AML-193 (cell line): ENCODE measurements around the gene KCTD11.

Experiments
- DNase-seq, 2 experiments: peaks; one replicate each; lab custom pipeline; 2025; lab: John Stamatoyannopoulos, UW

The KCTD11 gene

DNA sequence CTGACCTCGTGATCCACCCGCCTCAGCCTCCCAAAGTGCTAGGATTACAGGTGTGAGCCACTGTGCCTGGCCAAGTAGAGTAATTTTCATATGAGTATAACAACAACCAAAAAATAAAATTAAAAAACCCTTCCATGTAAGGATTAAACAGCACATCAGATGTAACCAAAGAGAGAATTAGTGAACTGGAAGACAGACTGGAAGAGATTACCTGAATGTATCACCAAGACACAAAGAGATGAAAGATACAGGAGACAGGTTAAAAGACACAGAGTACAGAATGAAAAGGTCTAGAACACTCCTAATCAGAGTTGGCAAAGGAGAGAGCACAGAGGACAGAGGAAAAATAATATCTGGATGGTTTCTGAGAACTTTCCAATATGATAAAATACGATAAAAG lies 27.2 kb downstream of the KCTD11 start:
- DNase-seq = no peak

DNA sequence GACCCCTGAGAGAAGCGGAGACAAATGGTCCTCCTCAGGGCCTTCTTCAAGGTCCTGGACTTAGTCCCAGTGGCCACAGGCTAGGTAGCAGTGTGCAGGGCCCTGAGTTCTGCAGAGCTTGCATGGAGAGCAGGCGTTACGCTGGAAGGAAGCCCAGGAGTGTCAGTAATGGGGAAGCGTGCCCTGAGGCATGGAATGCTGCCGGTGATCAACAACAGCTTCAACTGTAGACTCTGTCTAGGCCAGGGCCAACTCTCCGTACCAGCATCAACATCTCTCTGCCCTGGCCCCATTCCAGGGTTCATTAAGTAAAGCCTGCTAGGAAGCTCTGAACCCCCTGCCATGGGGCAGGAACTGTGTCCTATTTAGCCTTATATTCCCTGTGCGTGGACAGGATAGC lies 28.4 kb downstream of the KCTD11 start:
- no peak for DNase-seq

DNA sequence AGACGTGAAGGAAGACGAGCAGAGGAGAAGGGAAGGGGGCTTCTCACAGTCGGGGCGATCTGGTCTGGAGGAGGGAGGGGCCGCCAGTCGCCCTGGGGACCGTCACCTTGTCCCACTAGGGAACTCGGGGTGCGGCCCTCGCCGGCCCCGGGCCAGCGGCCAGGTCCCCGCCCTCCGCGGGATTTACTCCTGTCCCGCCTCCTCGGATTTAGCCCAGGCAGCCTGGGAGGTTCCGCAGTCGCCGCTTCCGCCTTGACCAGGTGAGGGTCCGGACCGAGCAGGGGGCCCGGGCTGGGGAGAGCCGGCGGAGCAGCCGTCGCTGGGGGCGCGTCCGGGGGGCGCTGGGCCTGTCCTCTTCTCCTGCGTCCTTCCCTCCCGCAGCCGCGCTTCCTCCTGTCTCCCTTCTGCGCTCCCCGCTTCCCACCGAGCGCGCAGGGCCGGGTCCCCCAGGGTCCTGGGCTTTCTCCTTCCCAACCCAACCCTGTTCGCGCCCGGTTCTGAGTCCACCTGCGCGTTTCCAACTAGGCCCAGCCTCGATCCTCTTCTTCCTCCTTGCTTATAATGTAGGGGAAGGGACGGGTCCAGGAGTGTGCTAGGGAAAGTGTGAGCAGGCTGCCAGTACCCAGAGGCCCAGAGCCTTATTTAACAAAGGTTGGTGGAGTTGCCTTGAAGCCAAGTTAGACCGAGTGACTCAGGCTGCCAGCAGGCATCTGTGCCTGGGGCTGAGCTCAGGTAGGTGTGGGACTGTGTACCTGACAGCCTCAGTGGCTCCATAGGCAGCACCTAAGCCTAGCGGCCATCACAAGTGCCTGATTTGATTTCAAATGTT lies 29.1 kb downstream of the KCTD11 start, which contains the start of gene TNK1:
Gene TNK1 (plus strand): TSS at position 235 of the 829 bp plus-strand sequence. CDS start 1,838 bp downstream, outside the sequence.
- DNase-seq = no peak

DNA sequence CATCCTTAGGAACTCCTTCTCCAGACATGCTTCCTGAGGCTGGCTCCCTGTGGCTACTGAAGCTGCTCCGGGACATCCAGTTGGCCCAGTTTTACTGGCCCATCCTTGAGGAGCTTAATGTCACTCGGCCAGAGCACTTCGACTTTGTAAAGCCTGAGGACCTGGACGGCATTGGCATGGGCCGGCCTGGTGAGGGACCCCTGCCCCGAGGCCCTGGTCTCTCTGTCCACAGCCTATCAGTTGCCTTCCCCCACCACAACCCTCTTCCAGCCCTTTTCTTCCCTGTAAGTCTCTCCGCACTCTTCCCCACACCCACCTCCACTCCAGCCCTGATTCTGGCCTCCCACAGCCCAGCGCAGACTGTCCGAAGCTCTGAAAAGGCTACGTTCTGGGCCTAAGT lies 30.9 kb downstream of the KCTD11 start:
- no peak for DNase-seq

DNA sequence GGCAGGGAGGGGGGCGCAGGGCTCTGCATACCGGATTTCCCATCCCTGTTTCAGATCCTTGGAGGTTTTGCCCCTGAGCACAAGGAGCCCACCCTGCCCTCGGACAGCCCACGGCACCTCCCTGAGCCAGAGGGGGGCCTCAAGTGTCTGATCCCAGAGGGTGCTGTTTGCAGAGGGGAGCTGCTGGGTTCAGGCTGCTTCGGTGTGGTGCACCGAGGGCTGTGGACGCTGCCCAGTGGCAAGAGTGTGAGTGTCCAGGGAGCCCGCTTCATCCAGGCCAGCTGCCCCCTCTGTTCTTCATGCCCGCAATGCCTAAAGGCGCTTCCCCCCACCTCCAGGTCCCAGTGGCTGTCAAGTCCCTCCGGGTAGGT lies 31.4 kb downstream of the KCTD11 start:
- no peak for DNase-seq

DNA sequence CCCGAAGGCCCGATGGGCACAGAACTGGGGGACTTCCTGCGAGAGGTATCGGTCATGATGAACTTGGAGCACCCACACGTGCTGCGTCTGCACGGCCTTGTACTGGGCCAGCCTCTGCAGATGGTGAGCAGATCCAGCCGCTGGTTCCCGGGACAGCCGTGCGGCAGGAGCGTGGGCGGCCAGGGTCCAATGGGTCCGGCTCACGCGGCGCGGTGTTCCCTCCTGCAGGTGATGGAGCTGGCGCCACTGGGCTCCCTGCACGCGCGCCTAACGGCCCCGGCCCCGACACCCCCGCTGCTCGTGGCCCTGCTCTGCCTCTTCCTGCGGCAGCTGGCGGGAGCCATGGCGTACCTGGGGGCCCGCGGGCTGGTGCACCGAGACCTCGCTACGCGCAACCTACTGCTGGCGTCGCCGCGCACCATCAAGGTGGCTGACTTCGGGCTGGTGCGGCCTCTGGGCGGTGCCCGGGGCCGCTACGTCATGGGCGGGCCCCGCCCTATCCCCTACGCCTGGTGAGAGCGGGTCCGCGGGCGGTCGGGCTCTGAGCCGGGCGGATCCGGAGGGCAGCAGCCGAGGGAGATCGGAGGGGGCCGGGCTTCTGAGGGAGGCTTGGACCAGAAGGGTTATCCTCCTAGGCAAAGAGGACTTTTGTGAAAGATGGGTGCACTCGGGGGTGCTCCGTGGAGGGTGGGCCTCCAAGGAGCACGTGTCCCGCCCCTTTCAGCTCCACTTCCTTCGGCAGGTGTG lies 32.0 kb downstream of the KCTD11 start:
- peak in 1 of 2 experiments; percentile 1 for DNase-seq

DNA sequence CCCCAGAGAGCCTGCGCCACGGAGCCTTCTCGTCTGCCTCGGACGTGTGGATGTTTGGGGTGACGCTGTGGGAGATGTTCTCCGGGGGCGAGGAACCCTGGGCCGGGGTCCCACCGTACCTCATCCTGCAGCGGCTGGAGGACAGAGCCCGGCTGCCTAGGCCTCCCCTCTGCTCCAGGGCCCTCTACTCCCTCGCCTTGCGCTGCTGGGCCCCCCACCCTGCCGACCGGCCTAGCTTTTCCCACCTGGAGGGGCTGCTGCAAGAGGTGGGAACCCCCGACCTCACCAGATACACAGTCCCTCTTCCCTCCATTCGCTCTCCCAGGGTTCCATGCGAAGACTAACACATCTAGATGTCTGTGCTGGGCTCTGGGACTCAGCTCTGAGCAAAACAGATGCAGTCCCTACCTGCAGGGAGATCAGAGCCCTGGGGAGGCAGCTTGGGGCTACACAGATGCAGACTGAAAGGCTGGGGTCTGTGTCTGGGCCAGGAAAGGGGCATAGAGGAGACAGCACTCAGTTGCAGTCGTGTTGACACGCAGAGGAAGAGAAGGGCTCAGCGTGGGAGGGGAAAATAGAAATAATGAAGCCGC lies 32.6 kb downstream of the KCTD11 start:
- no peak for DNase-seq

DNA sequence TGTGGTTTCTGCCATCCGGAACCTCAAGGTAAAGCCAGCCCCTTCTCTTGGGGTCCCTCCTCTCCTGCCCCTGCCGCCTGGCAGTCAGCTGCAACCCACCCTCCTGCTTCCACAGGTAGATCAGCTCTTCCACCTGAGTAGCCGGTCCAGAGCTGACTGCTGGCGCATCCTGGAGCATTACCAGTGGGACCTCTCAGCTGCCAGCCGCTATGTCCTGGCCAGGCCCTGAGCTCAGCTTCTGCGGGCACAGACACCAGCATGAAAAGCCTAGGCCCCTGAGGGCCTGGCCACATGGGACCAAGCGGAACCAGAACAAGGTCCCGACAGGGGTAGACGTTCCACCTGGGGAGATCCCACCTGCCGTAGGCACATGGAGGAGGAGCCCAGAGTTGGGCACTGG lies 36.9 kb downstream of the KCTD11 start:
- DNase-seq = no peak

DNA sequence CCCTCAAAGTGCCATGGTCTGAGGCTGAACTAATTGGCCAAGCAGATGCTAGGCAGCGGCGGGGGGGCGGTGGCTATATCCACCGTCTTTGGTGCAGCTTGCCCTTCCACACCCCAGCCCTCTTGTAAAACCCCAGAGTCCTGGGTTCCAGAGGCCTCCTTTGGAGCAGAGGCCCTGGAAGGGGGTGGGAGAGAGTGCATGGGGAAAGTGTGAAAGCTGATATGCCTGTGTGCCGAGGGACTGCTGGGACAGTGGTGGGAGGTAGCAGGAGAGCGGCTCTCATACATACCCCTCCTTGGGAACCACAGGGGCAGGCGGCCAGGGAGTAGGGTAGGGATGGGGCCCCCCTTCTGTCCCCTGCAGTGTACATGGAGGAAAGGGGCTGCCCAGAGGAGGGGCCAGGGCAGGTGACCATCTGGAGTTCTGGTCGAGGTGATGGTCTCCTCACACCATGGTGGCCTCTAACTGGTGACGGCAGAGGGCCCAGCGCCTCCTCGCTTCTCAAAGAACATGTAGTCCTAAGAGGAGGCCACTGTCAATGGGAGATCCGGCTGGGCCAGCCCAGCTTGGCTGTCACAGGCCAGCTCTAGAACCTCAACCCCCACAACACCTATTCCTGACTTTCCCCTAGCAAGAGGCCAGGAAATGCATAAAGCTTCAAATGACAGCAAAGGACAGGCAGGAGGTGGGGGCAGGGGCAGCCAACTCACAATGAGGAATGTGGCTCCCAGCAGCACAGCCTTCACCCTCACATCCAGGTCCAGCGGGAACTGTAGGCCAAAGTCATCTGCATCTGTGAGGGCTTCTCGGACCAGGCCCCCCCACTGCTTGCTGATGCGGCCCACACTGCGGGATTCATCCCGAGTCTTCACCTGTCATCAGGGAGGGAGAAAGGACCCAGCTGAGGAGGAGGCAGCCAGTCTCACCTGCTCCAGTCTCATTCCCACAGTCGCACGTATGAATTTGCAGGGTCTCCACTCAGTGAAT lies 38.3 kb downstream of the KCTD11 start:
- no peak for DNase-seq

DNA sequence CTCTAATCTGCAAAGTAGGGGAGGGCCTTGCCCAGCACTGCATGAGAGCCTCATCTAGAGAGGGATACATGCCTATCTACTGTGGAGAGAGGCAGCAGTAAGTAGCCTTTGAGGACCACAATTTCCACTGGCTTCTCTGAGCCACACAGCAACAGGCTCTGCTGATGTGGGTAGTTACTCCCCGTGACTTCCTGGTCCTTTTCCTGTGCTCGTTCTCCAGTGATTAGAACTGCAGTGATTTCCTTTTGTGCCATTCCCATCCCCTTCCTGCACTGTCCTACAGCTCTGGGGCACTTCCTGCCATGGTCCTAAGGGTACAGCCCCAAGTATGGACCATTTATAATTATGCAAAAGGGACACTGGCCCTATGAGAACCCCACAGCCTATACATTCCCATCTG lies 39.3 kb downstream of the KCTD11 start:
- DNase-seq = no peak

DNA sequence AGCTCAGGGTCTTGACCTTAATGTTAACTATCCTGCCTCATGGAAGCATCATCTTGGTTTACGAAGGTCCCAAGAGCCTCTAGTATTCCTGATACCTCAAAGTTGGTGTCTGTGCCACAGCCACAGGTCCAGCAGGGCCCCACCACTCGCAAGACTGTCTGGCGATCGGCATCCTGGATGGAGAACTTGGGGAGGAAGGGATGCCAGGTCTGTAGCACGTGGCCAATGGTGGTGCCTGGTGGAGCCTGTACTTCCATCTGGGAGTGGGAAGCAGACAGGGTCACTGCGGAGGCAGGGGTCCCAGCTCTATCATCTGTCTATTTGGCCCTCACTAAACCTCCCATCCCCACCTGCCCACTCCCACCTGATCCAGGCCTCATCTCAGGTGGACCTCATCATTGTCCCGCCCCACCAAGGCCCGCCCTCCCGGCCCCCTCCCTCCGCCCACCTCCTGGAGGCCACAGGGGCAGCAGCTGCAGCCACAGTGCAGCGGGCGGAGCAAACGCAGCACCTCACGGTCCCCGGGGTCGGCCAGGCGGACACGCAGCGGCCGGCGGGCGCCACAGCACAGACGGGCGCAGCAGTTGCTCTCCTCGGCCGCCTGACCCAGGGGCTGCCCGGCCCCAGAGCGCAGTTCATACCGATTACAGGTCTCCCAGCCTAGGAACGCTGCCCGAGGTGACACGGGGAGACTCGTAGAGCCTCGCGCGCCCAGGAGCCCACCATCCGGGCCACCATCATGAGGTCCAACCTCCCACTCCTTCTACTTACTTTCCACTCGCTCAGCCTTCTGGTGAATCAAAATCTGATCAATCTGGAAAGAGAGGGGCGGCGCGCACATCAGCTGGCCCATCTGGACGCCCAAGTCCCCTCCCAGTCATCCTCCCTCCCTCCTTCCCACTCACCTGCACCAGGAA lies 41.0 kb downstream of the KCTD11 start:
- no peak for DNase-seq

DNA sequence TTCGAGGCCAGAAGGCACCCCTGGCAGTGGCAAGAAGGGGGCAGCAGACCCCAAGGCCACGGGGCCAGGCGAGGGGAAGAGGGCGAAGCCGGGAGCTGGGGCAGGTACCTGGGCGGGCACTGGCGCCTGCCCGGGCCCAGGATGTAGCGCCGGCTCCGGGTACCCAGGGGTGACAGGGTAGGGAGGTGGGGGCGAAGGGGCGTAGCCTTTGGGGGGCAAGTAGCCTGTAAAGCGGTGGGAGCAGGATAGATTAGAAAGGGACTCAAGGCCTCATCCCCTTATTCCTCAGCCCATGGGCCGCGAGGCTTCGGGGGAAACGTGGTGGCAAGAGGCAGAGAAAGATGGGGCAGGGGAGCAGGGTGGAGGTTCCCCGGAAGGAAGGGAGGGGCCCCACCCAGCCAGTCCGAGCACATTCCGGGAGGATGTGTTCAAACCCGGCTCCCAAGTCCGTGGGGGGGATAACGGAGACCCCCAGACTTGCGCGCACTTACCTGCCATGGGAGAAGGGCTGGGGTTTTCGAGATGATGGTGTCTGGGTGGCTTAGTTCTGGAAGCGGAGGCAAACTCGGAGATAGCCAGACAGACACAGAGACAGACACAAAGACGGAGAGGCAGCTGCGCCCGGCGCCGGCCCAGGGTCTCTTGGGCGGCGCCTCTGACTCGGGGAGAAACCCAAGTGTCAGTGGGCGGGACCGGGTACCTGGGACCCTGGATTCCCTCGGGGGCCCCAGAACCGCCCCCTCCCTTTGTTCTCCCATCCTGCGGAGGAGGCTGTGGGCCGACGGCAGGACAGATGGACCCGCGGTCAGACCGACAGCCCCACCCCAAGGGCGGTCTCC lies 41.9 kb downstream of the KCTD11 start:
- no peak for DNase-seq

DNA sequence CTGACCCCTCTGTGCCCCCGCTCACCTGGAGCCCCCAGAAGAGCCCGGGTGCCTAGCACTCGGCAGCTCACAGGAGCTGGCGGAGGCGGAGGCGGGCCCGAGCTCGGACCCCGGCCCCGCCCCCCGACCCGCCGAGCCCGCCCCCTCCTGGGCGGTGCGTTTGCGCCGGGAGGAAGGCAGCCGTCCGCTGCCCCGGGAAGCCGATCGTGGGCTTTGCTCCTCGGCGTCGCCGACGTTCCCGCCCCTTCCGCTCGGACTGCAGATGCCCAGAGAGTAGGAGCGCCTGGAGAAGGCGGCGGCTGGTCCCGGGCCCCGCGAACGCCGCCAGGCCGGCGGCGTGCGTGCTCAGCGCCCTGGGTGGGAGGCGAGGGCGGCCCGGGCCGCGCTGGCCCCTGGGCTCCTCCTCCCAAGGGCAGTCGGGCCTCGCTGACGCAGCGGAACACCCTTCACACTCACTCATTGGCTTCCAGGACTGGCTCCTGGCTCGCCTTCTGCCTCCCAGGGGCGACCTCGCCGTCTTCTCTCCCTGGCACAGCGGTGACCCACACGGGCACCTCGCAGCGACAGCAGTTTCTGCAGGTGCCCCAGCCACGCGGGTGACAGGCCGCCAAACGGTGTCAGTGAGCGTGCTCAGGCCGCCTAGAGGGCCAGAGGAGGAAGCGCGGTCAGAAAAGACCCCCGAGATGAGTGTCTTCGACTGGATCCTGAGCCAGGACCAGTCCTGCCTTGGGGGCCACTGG lies 42.7 kb downstream of the KCTD11 start, which contains the start of gene PLSCR3:
Gene PLSCR3 (minus strand): TSS at position 74 of the 740 bp plus-strand sequence. CDS start 415 bp downstream, outside the sequence.
- DNase-seq = peak; percentile 42 to 53

DNA sequence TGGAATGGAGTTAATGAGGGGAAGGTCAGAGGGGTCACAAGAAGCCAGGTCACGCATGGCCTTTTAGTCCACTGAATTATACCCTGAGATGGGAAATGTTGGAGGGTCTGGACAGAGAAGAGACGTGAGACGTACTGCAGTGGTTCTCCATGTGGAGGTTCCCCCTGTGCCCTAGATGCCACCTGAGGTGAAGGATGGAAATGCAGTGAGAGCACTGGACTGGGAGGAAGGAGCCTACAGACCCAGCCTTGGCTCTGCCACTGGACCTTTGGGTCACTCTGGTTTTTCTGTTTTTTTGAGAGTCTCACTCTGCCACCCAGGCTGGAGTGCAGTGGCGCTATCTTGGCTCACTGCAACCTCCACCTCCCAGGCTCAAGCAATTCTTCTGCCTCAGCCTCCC lies 44.2 kb downstream of the KCTD11 start:
- no peak for DNase-seq

DNA sequence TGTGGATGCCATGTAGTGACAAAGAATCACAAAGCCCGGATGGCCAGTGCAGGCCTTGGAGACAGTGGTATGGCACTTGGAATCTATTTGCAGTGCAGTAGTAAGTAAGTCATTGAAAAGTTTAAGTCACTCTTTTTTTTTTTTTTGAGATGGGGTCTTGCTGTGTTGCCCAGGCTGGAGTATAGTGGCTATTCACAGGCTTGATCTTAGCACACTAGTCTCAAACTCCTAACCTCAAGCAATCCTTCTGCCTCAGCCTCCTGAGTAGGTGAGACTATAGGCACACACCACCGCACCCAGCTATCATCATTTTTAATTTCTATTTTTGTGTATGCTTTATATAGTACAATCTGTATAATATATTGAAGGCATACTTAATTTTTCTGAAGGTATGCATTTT lies 46.6 kb downstream of the KCTD11 start:
- no peak for DNase-seq

DNA sequence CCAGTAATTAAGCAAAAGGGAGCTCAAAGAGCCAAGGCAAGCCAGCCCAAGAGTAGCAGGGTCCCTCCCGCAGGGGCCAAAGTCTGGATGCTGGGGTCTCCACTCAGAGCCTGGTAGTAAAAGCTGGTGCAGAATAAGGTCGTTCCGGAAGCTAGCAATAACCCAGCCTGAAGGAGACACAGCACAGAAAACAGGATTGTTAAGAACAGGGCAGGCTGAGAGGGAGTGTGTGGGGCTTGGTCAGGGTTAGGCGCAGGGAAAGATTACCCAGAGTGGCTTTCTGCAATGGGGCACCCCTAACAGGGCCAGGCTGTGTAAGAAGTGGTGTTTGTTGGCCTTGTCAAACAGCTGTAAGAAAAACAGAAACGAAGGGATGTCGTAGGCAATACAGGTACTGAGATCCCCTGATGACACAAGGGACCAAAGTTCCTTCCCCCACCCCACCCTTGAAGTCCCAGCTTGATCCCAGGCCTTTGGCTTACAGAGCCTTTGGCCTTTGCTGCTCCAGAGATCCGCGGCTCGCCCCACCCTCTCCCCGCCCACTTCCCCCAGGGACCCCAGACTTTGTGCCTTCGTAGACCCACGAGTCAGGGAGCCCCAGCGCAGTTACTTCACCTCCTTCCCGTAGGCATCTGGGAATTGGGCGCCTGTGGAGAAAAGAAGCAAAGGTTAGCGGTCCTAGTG lies 51.2 kb downstream of the KCTD11 start:
- DNase-seq = no peak

DNA sequence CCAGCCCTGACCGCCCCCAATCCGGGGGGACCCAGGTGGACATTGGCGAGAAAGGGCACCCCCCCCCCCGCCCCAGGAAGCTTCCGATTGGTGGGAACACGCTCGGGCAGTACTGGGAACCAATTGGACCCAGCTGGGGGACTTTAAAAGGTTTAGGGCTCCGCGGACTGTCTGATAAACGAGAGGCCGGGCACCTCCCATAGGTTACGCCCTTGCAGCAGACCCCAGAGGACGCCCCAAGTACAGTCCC lies 51.7 kb downstream of the KCTD11 start:
- peak; percentile 22 to 36 for DNase-seq

DNA sequence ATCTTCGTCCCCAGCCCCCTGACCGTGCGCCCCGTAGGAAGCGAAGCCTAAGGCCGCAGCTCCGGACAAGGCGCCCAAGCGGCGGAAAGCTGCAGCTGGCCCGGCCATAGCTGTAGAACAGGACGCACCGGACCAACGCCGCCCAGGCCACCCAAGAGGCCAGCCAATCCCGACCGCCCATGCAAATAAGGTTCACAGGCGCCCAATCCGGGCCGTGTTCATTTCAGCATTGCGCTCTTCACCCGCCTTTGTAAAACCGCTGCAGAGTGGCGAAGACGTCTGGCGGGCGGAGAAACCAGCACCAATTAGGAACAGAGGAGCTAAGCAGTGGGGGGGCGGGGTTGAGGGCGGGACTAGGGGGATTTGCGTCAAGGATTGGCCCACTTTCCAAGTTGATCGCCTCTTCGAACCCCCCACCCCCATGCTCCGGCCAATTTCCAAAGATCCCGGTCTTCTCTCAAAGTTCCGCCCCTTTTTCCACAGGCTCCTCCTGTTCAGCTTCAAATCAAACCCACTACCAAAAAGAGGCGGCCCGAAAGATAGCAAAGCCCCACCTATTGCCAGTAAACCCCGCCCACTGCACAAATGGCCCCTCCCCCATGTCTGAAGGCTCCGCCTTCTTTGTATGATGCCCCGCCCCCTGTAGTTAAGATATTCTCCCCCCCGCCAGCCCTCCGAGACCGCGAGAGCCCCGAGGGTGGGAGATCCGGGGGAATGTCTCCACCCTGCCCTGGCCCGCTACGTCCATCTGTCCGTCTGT lies 52.2 kb downstream of the KCTD11 start, which contains the start of gene TMEM256:
Gene TMEM256 (minus strand): TSS at position 121 of the 760 bp plus-strand sequence. CDS start 13 bp downstream, at position 108.
- peak; percentile 82 to 85 for DNase-seq
